ENCODE measurements around the gene NAB1. TPM values are rescaled to one million over a fixed set of nuclear protein-coding genes. Genes with fewer than 3 reads are reported as not detected.

The NAB1 gene
- total RNA-seq, 6 experiments from 2014 or later, result 22.0 to 29.9 (median 23.8) TPM

DNA sequence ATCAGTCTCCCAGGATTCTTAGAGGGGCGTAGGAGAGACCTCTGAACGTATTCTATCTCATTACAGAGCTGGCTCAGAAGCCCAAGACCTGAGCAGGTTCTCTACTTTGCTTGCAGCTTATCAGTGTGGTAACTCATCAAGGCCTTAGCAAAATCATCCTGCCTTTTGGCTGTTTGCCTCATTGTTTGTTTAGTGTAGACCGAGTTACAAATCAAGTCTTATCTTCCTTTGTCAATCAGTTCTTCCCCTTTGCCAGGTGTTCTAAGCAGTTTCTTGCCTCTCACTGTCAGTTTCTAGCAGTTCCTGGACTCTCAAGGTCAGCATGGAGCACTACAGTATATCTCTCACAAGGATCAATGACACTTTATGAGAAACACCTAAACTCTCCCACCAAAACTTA lies 30.9 kb upstream of the NAB1 start:
- TF ChIP-seq, protein P1, sequence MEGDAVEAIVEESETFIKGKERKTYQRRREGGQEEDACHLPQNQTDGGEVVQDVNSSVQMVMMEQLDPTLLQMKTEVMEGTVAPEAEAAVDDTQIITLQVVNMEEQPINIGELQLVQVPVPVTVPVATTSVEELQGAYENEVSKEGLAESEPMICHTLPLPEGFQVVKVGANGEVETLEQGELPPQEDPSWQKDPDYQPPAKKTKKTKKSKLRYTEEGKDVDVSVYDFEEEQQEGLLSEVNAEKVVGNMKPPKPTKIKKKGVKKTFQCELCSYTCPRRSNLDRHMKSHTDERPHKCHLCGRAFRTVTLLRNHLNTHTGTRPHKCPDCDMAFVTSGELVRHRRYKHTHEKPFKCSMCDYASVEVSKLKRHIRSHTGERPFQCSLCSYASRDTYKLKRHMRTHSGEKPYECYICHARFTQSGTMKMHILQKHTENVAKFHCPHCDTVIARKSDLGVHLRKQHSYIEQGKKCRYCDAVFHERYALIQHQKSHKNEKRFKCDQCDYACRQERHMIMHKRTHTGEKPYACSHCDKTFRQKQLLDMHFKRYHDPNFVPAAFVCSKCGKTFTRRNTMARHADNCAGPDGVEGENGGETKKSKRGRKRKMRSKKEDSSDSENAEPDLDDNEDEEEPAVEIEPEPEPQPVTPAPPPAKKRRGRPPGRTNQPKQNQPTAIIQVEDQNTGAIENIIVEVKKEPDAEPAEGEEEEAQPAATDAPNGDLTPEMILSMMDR (IDR thresholded peaks at IDR 0.05), result no peak
- TF ChIP-seq POLR2A (IDR thresholded peaks at IDR 0.05), result no peak
- Histone ChIP-seq H3K4me1 (no peaks in the 10 kb centered on the region), H3K27ac (no peak overlapping the region), H3K36me3 (no peaks in the 10 kb centered on the region), H3K4me3 (no peak overlapping the region), H3K27me3 (no peaks in the 10 kb centered on the region), H3K9me3 (no peaks in the 10 kb centered on the region)
- intact Hi-C loops (cut with DNase I), result no loop called here
- DNase-seq (no peak), ATAC-seq (peak in 2 of 4 donors; percentile 25 to 39)
- WGBS (ENCODE audit: insufficient coverage, low coverage, low lambda C conversion rate, missing lambda C conversion rate), result 64% methylated on average over 3 of the region's 3 CpGs

DNA sequence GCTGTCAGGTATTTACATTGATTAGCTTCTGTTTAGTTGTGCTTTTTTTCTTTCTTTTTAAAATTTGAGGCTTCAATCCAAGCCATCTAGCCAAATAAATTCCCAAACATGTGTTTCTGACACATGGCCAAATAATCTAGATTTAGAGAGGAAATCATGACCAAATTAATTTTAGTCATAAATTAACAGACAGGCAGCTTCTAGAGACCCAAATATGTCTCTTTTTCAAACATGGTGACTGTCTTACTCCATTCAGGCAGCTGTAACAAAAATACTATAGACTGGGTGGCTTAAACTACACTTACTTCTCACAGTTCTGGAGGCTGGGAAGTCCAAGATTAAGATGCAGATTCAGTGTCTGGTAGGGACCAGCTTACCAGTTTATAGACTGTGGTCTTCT lies 23.2 kb upstream of the NAB1 start:
- DNase-seq (no peak), ATAC-seq (no peak)
- Histone ChIP-seq H3K36me3 (no peaks in the 10 kb centered on the region), H3K4me1 (no peaks in the 10 kb centered on the region), H3K27me3 (no peaks in the 10 kb centered on the region), H3K27ac (no peak overlapping the region), H3K4me3 (no peak overlapping the region), H3K9me3 (no peaks in the 10 kb centered on the region)
- intact Hi-C loops (cut with DNase I), result no loop called here
- no peak for TF ChIP-seq POLR2A (IDR thresholded peaks at IDR 0.05)
- TF ChIP-seq, protein P1 (IDR thresholded peaks at IDR 0.05), result no peak

DNA sequence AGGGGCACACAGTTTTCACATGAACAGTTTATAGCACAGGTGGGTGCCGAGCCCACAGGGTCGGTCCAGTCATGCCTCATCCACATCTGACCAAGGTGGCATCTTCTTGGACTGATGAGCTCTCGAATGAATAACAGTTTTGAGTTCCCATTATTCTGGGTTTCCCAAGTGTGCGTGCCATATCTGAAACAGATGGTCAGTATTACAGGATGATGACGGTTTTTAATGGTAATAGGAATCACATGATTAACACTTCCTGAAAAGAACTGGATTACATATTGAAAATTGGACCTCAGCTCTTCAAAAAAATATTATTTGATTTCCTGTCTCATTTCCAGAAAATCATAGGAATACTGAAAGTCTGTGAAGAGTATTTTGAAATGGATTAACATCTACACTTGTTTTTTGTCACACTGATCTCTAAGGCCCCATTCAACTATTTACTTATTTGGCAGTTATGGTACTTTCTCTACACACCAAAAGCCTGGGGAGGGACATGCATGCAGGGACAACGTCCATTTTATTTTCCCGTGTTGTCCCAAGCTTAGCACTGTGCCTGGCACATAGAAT lies 22.2 kb upstream of the NAB1 start:
- H3K4me1 ChIP-seq, result no peaks in the 10 kb centered on the region
- no peaks in the 10 kb centered on the region for H3K27me3 ChIP-seq
- intact Hi-C loops (cut with DNase I), result no loop called here
- 56% methylated on average over 5 of the region's 7 CpGs for whole genome bisulfite sequencing (ENCODE audit: insufficient coverage, low coverage, low lambda C conversion rate, missing lambda C conversion rate)
- ATAC-seq, result no peak
- no peak for DNase-seq
- no peaks in the 10 kb centered on the region for H3K9me3 ChIP-seq
- TF ChIP-seq POLR2A (IDR thresholded peaks at IDR 0.05), result no peak
- TF ChIP-seq, protein P1 (IDR thresholded peaks at IDR 0.05), result no peak
- no peak overlapping the region for H3K27ac ChIP-seq
- H3K36me3 ChIP-seq, result no peaks in the 10 kb centered on the region
- H3K4me3 ChIP-seq, result no peak overlapping the region

DNA sequence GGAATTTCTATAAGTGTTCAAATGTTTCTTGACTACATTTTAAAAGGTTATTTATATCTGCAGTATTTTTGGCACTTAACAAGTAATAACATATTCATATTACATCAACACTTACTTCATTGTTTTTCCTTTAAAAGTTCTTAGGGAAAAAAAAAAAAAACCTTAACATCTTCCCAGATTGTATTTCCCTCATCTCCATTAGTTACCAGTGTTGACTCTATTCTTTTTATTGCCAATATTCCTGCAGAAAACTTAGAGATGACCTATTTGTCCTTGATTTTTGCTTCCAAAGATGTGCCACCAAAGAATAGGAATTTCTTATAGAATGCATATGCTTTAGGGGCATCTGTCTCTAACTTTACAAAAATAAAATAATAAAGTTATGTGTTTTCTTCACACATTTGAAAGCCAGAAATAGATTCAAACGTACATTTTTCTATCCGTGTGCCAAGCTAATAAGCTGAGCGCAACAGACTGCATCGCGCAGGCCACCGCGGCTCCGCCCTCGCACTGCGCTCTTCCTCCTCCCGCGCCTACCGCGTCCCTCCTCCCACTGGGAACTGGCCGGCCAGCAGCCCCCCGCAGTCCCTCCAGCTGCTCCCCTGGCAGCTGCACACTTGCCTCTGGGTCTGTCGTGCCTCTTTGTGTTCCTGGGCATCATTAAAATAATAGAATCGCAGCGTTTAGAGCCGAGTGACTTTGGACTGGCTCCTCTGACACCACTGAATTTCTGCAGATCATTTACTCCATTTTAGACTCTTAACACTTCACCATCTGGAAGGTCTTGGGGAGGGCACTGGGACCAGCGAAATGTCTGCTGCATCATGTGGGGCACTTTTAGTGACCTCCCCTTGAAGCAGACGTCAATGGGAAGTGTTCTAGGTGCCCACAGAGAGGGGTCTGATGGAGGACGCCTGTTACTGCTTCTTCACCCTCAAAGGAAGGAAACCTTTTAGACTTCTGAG lies 21.2 kb upstream of the NAB1 start:
- 10% methylated on average over 23 of the region's 23 CpGs for WGBS (ENCODE audit: insufficient coverage, low coverage, low lambda C conversion rate, missing lambda C conversion rate)
- no peaks in the 10 kb centered on the region for H3K27me3 ChIP-seq
- no peaks in the 10 kb centered on the region for H3K36me3 ChIP-seq
- H3K27ac ChIP-seq, result no peak overlapping the region
- TF ChIP-seq POLR2A (IDR thresholded peaks at IDR 0.05), result no peak
- TF ChIP-seq, protein P1 (IDR thresholded peaks at IDR 0.05), result no peak
- H3K9me3 ChIP-seq, result no peaks in the 10 kb centered on the region
- no peaks in the 10 kb centered on the region for H3K4me1 ChIP-seq
- H3K4me3 ChIP-seq, result peak overlapping the region; percentile 14 to 29 (median 18)
- peak; percentile 74 to 79 (median 74) for ATAC-seq
- peak in 1 of 3 donors; percentile 29 for DNase-seq
- intact Hi-C loops (cut with DNase I), result no loop called here

All from right lobe of liver (tissue), 6 donors.